Endodermal cell (in vitro differentiated cells): Measurements from ENCODE around the gene PRSS37. TPM values are rescaled to one million over a fixed set of nuclear protein-coding genes. Genes with fewer than 3 reads are reported as not detected.

Experiments
- DNase-seq: peaks from one replicate; pipeline ENCODE4 v3.0.0-alpha.2; 2017
- H3K27ac ChIP-seq: 2 replicates; pipeline ENCODE4 v1.5.1; 2013; ENCODE audit warnings: mild to moderate bottlenecking, low read depth, low read length, moderate library complexity
- H3K27me3 ChIP-seq: 2 replicates; pipeline ENCODE4 v1.6.1; 2013; ENCODE audit warnings: mild to moderate bottlenecking, low read length, moderate library complexity; ENCODE audit not compliant: insufficient read depth, control insufficient read depth, poor library complexity, severe bottlenecking
- H3K36me3 ChIP-seq: 2 replicates; pipeline ENCODE4 v1.7.0; 2013; ENCODE audit warnings: mild to moderate bottlenecking, low read length, moderate library complexity; ENCODE audit not compliant: control insufficient read depth, insufficient read depth
- H3K4me1 ChIP-seq: one replicate; pipeline ENCODE4 v1.7.0; 2013; ENCODE audit warnings: low read length; ENCODE audit not compliant: control insufficient read depth, insufficient read depth
- H3K4me3 ChIP-seq: 2 replicates; pipeline ENCODE4 v1.5.1; 2013; ENCODE audit warnings: mild to moderate bottlenecking, low read length, moderate library complexity
- H3K9ac ChIP-seq: 2 replicates; pipeline ENCODE4 v1.6.1; 2013; ENCODE audit warnings: mild to moderate bottlenecking, low read length, moderate library complexity; ENCODE audit not compliant: poor library complexity, severe bottlenecking; ENCODE audit errors: extremely low read depth
- H3K9me3 ChIP-seq: 2 replicates; pipeline ENCODE4 v1.6.1; 2013; ENCODE audit warnings: mild to moderate bottlenecking, low read length, moderate library complexity; ENCODE audit not compliant: control insufficient read depth
- H3K27ac Mint-ChIP-seq: 2 replicates; pipeline ENCODE4 v1.8.0; 2020; ENCODE audit warnings: mixed read lengths
- H3K27me3 Mint-ChIP-seq: 2 replicates; pipeline ENCODE4 v1.8.0; 2021; ENCODE audit warnings: mild to moderate bottlenecking, mixed read lengths; ENCODE audit not compliant: insufficient read depth
- H3K36me3 Mint-ChIP-seq: 2 replicates; pipeline ENCODE4 v1.8.0; 2020; ENCODE audit warnings: low read depth, mixed read lengths
- H3K4me1 Mint-ChIP-seq: 2 replicates; pipeline ENCODE4 v1.8.0; 2020; ENCODE audit warnings: mixed read lengths
- H3K4me3 Mint-ChIP-seq: 2 replicates; pipeline ENCODE4 v1.8.0; 2020; ENCODE audit warnings: mild to moderate bottlenecking, moderate library complexity, mixed read lengths
- H3K9me3 Mint-ChIP-seq: 2 replicates; pipeline ENCODE4 v1.8.0; 2020; ENCODE audit warnings: mild to moderate bottlenecking, mixed read lengths
- whole genome bisulfite sequencing, 2 experiments: methylation state at CpG; one replicate each; pipeline versions ENCODE4 v1.1.5 to v1.1.7; 2013; ENCODE audit warnings: missing lambda C conversion rate in 2 of 2, mixed read lengths in 1 of 2; ENCODE audit not compliant: insufficient coverage in 1 of 2, insufficient read length in 1 of 2; 5-methylcytosine and 5-hydroxymethylcytosine counted together
- total RNA-seq, 2 donors: library from RNA; stranded (reverse); fragmentation: NEBNext Ultra II Directional in 1 of 2; extraction: Animal tissue kit (Norgen Biotek cat#: 25700) in 1 of 2; gene quantifications; 2 replicates in 1 of 2; 3 replicates in 1 of 2; pipeline ENCODE4 v1.2.1, GENCODE V29; 2021
- TF ChIP-seq, protein P1 (sequence below): fragments of 200-600 bp; sonication (generic); conservative IDR thresholded peaks from 2 replicates; pipeline ENCODE4 v1.5.0; 2021; ENCODE audit warnings: antibody characterized with exemption, mild to moderate bottlenecking

Gene PRSS37
- total RNA-seq, 2 donors from 2014 or later, result not detected

- Histone ChIP-seq H3K27ac (no peak overlapping the region), H3K4me3 (no peak overlapping the region), H3K4me1 (no peaks in the 10 kb centered on the region), H3K9ac (no peak overlapping the region), H3K27me3 (no peaks in the 10 kb centered on the region), H3K36me3 (no peaks in the 10 kb centered on the region), H3K9me3 (no peaks in the 10 kb centered on the region)
- TF ChIP-seq, protein P1, sequence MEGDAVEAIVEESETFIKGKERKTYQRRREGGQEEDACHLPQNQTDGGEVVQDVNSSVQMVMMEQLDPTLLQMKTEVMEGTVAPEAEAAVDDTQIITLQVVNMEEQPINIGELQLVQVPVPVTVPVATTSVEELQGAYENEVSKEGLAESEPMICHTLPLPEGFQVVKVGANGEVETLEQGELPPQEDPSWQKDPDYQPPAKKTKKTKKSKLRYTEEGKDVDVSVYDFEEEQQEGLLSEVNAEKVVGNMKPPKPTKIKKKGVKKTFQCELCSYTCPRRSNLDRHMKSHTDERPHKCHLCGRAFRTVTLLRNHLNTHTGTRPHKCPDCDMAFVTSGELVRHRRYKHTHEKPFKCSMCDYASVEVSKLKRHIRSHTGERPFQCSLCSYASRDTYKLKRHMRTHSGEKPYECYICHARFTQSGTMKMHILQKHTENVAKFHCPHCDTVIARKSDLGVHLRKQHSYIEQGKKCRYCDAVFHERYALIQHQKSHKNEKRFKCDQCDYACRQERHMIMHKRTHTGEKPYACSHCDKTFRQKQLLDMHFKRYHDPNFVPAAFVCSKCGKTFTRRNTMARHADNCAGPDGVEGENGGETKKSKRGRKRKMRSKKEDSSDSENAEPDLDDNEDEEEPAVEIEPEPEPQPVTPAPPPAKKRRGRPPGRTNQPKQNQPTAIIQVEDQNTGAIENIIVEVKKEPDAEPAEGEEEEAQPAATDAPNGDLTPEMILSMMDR, result no peak
- peaks cover 4% of the 10 kb centered on the region for H3K27me3 Mint-ChIP-seq
- no peaks in the 10 kb centered on the region for H3K4me1 Mint-ChIP-seq
- no peaks in the 10 kb centered on the region for H3K36me3 Mint-ChIP-seq
- peaks cover 2% of the 10 kb centered on the region for H3K9me3 Mint-ChIP-seq
- no peak overlapping the region for H3K27ac Mint-ChIP-seq
- no peak for DNase-seq
- 83 to 91% methylated on average over 1 of the region's 2 CpGs for WGBS, 2 experiments
- no peak overlapping the region for H3K4me3 Mint-ChIP-seq
Observed at GRCh38 chr7:141866974-141867373, 25.7 kb upstream of the PRSS37 start.

DNA sequence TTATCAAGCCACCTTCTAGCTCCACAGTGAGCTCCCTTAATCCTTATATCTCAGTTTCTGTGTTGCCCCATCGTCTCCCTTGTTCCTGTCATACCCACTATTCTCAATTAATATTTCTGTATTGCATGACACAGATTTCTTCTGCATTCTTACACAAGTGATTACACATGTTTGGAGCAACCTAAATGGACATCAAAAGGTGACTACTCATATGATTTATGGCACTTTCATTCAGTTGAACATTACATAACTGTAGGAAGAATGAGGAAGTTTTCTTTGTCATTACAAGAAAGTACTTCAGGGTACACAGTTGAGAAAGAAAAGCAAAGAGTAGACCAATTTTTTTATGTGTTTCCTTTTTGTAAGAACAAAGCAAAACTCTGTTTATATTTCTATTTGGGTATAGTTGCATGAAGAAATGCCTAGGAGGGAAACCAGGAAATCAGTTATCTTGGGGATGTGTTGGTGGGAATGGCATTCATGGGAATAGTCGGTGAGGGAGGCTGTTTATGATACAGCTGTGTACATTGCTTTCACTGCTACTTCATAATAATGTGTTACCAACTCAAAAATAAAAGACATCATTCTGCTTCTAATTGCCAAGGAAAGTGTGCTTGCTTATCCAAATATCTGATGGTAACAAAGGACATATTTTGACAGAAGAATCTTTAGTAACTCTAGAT lies 23.6 kb upstream of the PRSS37 start:
- Histone ChIP-seq H3K36me3 (no peaks in the 10 kb centered on the region), H3K9ac (no peak overlapping the region), H3K27me3 (no peaks in the 10 kb centered on the region), H3K4me3 (no peak overlapping the region), H3K4me1 (no peaks in the 10 kb centered on the region), H3K27ac (no peak overlapping the region), H3K9me3 (no peaks in the 10 kb centered on the region)
- no peak for DNase-seq
- WGBS, 2 experiments, result 74% methylated on average over 2 of the region's 2 CpGs; no CpG with 5 or more reads in 1 of the 2 experiments
- Mint-ChIP-seq H3K4me1 (no peaks in the 10 kb centered on the region), H3K27me3 (peaks cover 4% of the 10 kb centered on the region), H3K36me3 (no peaks in the 10 kb centered on the region), H3K9me3 (no peaks in the 10 kb centered on the region), H3K27ac (no peak overlapping the region), H3K4me3 (no peak overlapping the region)
- TF ChIP-seq, protein P1, result no peak

DNA sequence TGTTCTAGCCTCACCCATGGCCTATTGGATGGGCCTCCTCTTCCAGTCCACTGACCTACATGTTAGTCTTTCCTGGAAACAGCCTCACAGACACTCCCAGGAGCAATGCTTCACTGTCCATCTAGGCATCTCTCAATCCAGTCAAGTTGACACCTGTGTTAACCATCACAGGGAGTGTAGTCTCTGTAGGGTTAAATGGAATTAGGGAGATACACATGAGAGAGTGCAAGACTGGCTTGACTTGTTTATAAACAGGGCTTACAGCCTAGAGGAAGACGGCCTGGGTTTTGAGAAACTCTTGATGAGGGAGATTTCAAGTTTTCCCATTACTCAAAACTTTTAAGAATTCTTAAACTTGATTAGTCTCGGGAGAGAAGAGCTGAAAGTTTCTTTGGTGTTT lies 18.9 kb upstream of the PRSS37 start:
- no peak overlapping the region for H3K27ac ChIP-seq
- Mint-ChIP-seq H3K4me1 (no peaks in the 10 kb centered on the region), H3K4me3 (no peak overlapping the region), H3K27ac (no peak overlapping the region), H3K27me3 (peaks cover 4% of the 10 kb centered on the region), H3K36me3 (no peaks in the 10 kb centered on the region), H3K9me3 (peaks cover 9% of the 10 kb centered on the region)
- no peaks in the 10 kb centered on the region for H3K4me1 ChIP-seq
- H3K4me3 ChIP-seq, result no peak overlapping the region
- WGBS, 2 experiments, result 96 to 100% methylated on average over 1 to 2 of the region's 2 CpGs
- H3K9me3 ChIP-seq, result no peaks in the 10 kb centered on the region
- no peak overlapping the region for H3K9ac ChIP-seq
- H3K36me3 ChIP-seq, result no peaks in the 10 kb centered on the region
- TF ChIP-seq, protein P1, result no peak
- no peaks in the 10 kb centered on the region for H3K27me3 ChIP-seq
- no peak for DNase-seq
